ENCODE measurements around the gene PLEKHA5.

- TF ChIP-seq CTCF (IDR thresholded peaks at IDR 0.05): no peak
- TF ChIP-seq POLR2A (IDR thresholded peaks at IDR 0.05): no peak
Measured at GRCh38 chr12:19390051-19390598, 260.6 kb downstream of the PLEKHA5 start.

All from testis (tissue), 2 donors.